Smooth muscle cell (in vitro differentiated cells): ENCODE data around the gene STOML1. TPM values are rescaled to one million over a fixed set of nuclear protein-coding genes. Genes with fewer than 3 reads are reported as not detected.

Experiments
- DNase-seq: peaks from one replicate; lab custom pipeline; 2025; ENCODE audit not compliant: unreplicated experiment; lab: John Stamatoyannopoulos, UW
- H2AFZ ChIP-seq: fragments of 200-600 bp; sonication (generic); 2 replicates; pipeline ENCODE4 v1.6.0; 2016; ENCODE audit warnings: antibody characterized with exemption, low read depth, mild to moderate bottlenecking
- H3F3A ChIP-seq: fragments of 200-600 bp; sonication (generic); 2 replicates; pipeline ENCODE4 v1.6.0; 2017; ENCODE audit warnings: antibody characterized with exemption, low read depth
- H3K27ac ChIP-seq: fragments of 200-600 bp; sonication (generic); 2 replicates; pipeline ENCODE4 v1.5.1; 2016; ENCODE audit warnings: low read depth, mild to moderate bottlenecking
- H3K27me3 ChIP-seq: fragments of 200-600 bp; sonication (generic); 2 replicates; pipeline ENCODE4 v1.6.1; 2016; ENCODE audit warnings: low read depth, mild to moderate bottlenecking
- H3K36me3 ChIP-seq: fragments of 200-600 bp; sonication (generic); 2 replicates; pipeline ENCODE4 v1.5.1; 2016; ENCODE audit warnings: low read depth
- H3K4me1 ChIP-seq: fragments of 200-600 bp; sonication (generic); 2 replicates; pipeline ENCODE4 v1.5.1; 2016; ENCODE audit warnings: low read depth
- H3K4me2 ChIP-seq: fragments of 200-600 bp; sonication (generic); 2 replicates; pipeline ENCODE4 v1.6.0; 2016; ENCODE audit warnings: mild to moderate bottlenecking
- H3K4me3 ChIP-seq: fragments of 200-600 bp; sonication (generic); 2 replicates; pipeline ENCODE4 v1.5.1; 2016; ENCODE audit warnings: mild to moderate bottlenecking
- H3K79me2 ChIP-seq: fragments of 200-600 bp; sonication (generic); 2 replicates; pipeline ENCODE4 v1.6.0; 2016; ENCODE audit warnings: low read depth, mild to moderate bottlenecking
- H3K9ac ChIP-seq: fragments of 200-600 bp; sonication (generic); 2 replicates; pipeline ENCODE4 v1.6.0; 2016; ENCODE audit warnings: low read depth
- H3K9me3 ChIP-seq: fragments of 200-600 bp; sonication (generic); replicated peaks from 2 replicates; pipeline ENCODE4 v1.5.1; 2016; ENCODE audit warnings: low read depth
- H4K20me1 ChIP-seq: fragments of 200-600 bp; sonication (generic); 2 replicates; pipeline ENCODE4 v1.6.0; 2016; ENCODE audit warnings: low read depth
- CTCF ChIP-seq: fragments of 200-600 bp; sonication (generic); IDR thresholded peaks from 2 replicates; pipeline ENCODE4 v1.5.1; 2017; ENCODE audit warnings: borderline replicate concordance, mild to moderate bottlenecking, antibody characterized with exemption; ENCODE audit not compliant: insufficient read depth, poor library complexity, severe bottlenecking
- WGBS: methylation state at CpG from one replicate; pipeline ENCODE4 v1.1.7; 2016; ENCODE audit warnings: low lambda C conversion rate; 5-methylcytosine and 5-hydroxymethylcytosine counted together
- polyA plus RNA-seq: library from polyadenylated mRNA; unstranded; fragments of >200 nt; fragmentation: Nextera tagmentation; extraction: Ambion mirVana; gene quantifications from 2 replicates; pipeline ENCODE4 v1.2.1, GENCODE V29; 2016
- total RNA-seq: library from RNA; depleted of rRNA; stranded (reverse); fragments of >200 nt; gene quantifications from 2 replicates; pipeline ENCODE4 v1.2.3, GENCODE V29; 2014

Gene STOML1
- total and polyA plus RNA-seq, 2 experiments from 2014 or later = 12.4 to 27.5 TPM

- Histone ChIP-seq H3K27ac (peak overlapping the region; percentile 96), H4K20me1 (no peaks in the 10 kb centered on the region), H3K27me3 (no peaks in the 10 kb centered on the region), H3K9me3 (no peaks in the 10 kb centered on the region), H3K79me2 (no peaks in the 10 kb centered on the region), H3K4me3 (no peak overlapping the region), H3F3A (peaks cover 40% of the 10 kb centered on the region), H3K36me3 (no peaks in the 10 kb centered on the region), H3K4me1 (peaks cover 20% of the 10 kb centered on the region), H3K9ac (no peak overlapping the region), H3K4me2 (no peak overlapping the region), H2AFZ (no peak overlapping the region)
- WGBS = 91% methylated on average over 11 of the region's 17 CpGs
- no peak for TF ChIP-seq CTCF
- DNase-seq = no peak
Measured at GRCh38 chr15:73946046-73946721, 45.9 kb downstream of the STOML1 start.

GRCh38 chr15:73945130-73945508 lies 47.0 kb downstream of the STOML1 start:
- Histone ChIP-seq H2AFZ (no peak overlapping the region), H3K4me2 (peak overlapping the region; percentile 57), H3K4me3 (no peak overlapping the region), H3K27me3 (no peaks in the 10 kb centered on the region), H3K27ac (peak overlapping the region; percentile 96), H3K4me1 (peaks cover 24% of the 10 kb centered on the region), H3F3A (peaks cover 49% of the 10 kb centered on the region), H3K9me3 (no peaks in the 10 kb centered on the region), H3K36me3 (no peaks in the 10 kb centered on the region), H3K79me2 (no peaks in the 10 kb centered on the region), H3K9ac (peak overlapping the region; percentile 65), H4K20me1 (no peaks in the 10 kb centered on the region)
- no peak for TF ChIP-seq CTCF
- DNase-seq = no peak
- 77% methylated on average over 4 of the region's 4 CpGs for WGBS

GRCh38 chr15:73944161-73945129 lies 47.6 kb downstream of the STOML1 start:
- Histone ChIP-seq H3K79me2 (peaks cover 7% of the 10 kb centered on the region), H3K4me2 (peak overlapping the region; percentile 57), H3K9me3 (no peaks in the 10 kb centered on the region), H3K27me3 (no peaks in the 10 kb centered on the region), H4K20me1 (no peaks in the 10 kb centered on the region), H3K4me3 (no peak overlapping the region), H3K27ac (peak overlapping the region; percentile 96), H2AFZ (no peak overlapping the region), H3K4me1 (peaks cover 31% of the 10 kb centered on the region), H3K9ac (peak overlapping the region; percentile 73), H3F3A (peaks cover 50% of the 10 kb centered on the region), H3K36me3 (no peaks in the 10 kb centered on the region)
- whole genome bisulfite sequencing = 20% methylated on average over 12 of the region's 13 CpGs
- DNase-seq = no peak
- TF ChIP-seq CTCF = no peak
